AG10803 (cell line): Measurements from ENCODE around the gene LSR.

Experiments used
- DNase-seq: peaks from one replicate; pipeline ENCODE4 v3.0.0; 2010; ENCODE audit warnings: low read depth
- H3K4me3 ChIP-seq: 2 replicates; pipeline ENCODE4 v1.5.1; 2011; ENCODE audit warnings: mild to moderate bottlenecking, low read length, control low read depth
- CTCF ChIP-seq: conservative IDR thresholded peaks from 2 replicates; pipeline ENCODE4 v1.5.1; 2011; ENCODE audit warnings: mild to moderate bottlenecking, low read length, control low read depth, inconsistent platforms

LSR gene

GRCh38 chr19:35297515-35297848, 48.7 kb downstream of the LSR start:
- no peak overlapping the region for H3K4me3 ChIP-seq
- no peak for TF ChIP-seq CTCF
- no peak for DNase-seq

- no peak for DNase-seq
- no peak overlapping the region for H3K4me3 ChIP-seq
- TF ChIP-seq CTCF, result no peak
Measured at GRCh38 chr19:35297922-35298321, 49.1 kb downstream of the LSR start.

GRCh38 chr19:35298561-35298972, 49.8 kb downstream of the LSR start:
- no peak for TF ChIP-seq CTCF

GRCh38 chr19:35299523-35300338, 50.9 kb downstream of the LSR start:
- no peak for DNase-seq
- no peak for TF ChIP-seq CTCF
- H3K4me3 ChIP-seq, result no peak overlapping the region

More at GRCh38 chr19:35298561-35298972, 49.8 kb downstream of the LSR start:
- DNase-seq, result no peak
- no peak overlapping the region for H3K4me3 ChIP-seq

- no peak for TF ChIP-seq CTCF
- DNase-seq, result no peak
- no peak overlapping the region for H3K4me3 ChIP-seq
Measured at GRCh38 chr19:35300339-35300649, 51.5 kb downstream of the LSR start.

- DNase-seq, result no peak
- no peak for TF ChIP-seq CTCF
- no peak overlapping the region for H3K4me3 ChIP-seq
Measured at GRCh38 chr19:35301961-35302360, 53.2 kb downstream of the LSR start.

- DNase-seq, result no peak
- no peak for TF ChIP-seq CTCF
- H3K4me3 ChIP-seq, result no peak overlapping the region
Measured at GRCh38 chr19:35302446-35302845, 53.6 kb downstream of the LSR start.
